IPS-20b (cell line): ENCODE data around the gene FTO.
"Not testable (repeated sequence)": the region's sequence is repeated elsewhere in the genome, so short reads cannot be mapped to it uniquely, and the experiment has no call there.

ENCODE experiments used
- H3K27ac ChIP-seq: one replicate; pipeline ENCODE4 v1.5.1; 2013; ENCODE audit warnings: low read length
- H3K27me3 ChIP-seq: 2 replicates; pipeline ENCODE4 v1.6.1; 2013; ENCODE audit warnings: mild to moderate bottlenecking, low read length, inconsistent platforms; ENCODE audit not compliant: insufficient read depth
- H3K36me3 ChIP-seq: 2 replicates; pipeline ENCODE4 v1.6.1; 2013; ENCODE audit warnings: low read depth, mild to moderate bottlenecking, inconsistent platforms, low read length, moderate library complexity; ENCODE audit not compliant: insufficient read depth
- H3K4me1 ChIP-seq: 2 replicates; pipeline ENCODE4 v1.6.1; 2013; ENCODE audit warnings: mild to moderate bottlenecking, control low read depth, inconsistent platforms, low read length, moderate library complexity; ENCODE audit not compliant: insufficient read depth
- H3K4me3 ChIP-seq: 2 replicates; pipeline ENCODE4 v1.5.1; 2013; ENCODE audit warnings: mild to moderate bottlenecking, low read length, inconsistent platforms
- H3K9ac ChIP-seq: 2 replicates; pipeline ENCODE4 v1.6.1; 2013; ENCODE audit warnings: low read depth, mild to moderate bottlenecking, inconsistent platforms, low read length, moderate library complexity
- H3K9me3 ChIP-seq: 2 replicates; pipeline ENCODE4 v1.6.1; 2013; ENCODE audit warnings: mild to moderate bottlenecking, low read depth, low read length, inconsistent platforms; ENCODE audit not compliant: insufficient read depth

The FTO gene

GRCh38 chr16:53836142-53836541 is 132.2 kb downstream of the FTO start:
- Histone ChIP-seq H3K27me3 (no peaks in the 10 kb centered on the region), H3K9me3 (no peaks in the 10 kb centered on the region), H3K9ac (no peak overlapping the region), H3K4me1 (no peaks in the 10 kb centered on the region), H3K4me3 (no peak overlapping the region), H3K36me3 (no peaks in the 10 kb centered on the region), H3K27ac (no peak overlapping the region)

- Histone ChIP-seq H3K27ac (no peak overlapping the region), H3K27me3 (no peaks in the 10 kb centered on the region), H3K4me3 (no peak overlapping the region), H3K9me3 (no peaks in the 10 kb centered on the region), H3K9ac (no peak overlapping the region), H3K4me1 (no peaks in the 10 kb centered on the region), H3K36me3 (no peaks in the 10 kb centered on the region)
Observed at GRCh38 chr16:53836680-53837079, 132.7 kb downstream of the FTO start.

GRCh38 chr16:53837426-53837825 is 133.5 kb downstream of the FTO start:
- H3K4me1 ChIP-seq: no peaks in the 10 kb centered on the region
- no peaks in the 10 kb centered on the region for H3K36me3 ChIP-seq
- H3K4me3 ChIP-seq: no peak overlapping the region
- H3K9me3 ChIP-seq: no peaks in the 10 kb centered on the region
- no peak overlapping the region for H3K9ac ChIP-seq
- no peaks in the 10 kb centered on the region for H3K27me3 ChIP-seq
- no peak overlapping the region for H3K27ac ChIP-seq

GRCh38 chr16:53839150-53839549 is 135.2 kb downstream of the FTO start:
- H3K9me3 ChIP-seq: no peaks in the 10 kb centered on the region
- H3K4me3 ChIP-seq: no peak overlapping the region
- no peaks in the 10 kb centered on the region for H3K27me3 ChIP-seq
- H3K4me1 ChIP-seq: no peaks in the 10 kb centered on the region
- H3K9ac ChIP-seq: no peak overlapping the region
- H3K36me3 ChIP-seq: no peaks in the 10 kb centered on the region
- H3K27ac ChIP-seq: no peak overlapping the region

GRCh38 chr16:53840456-53840855 is 136.5 kb downstream of the FTO start:
- H3K9ac ChIP-seq: no peak overlapping the region
- H3K36me3 ChIP-seq: no peaks in the 10 kb centered on the region
- H3K27ac ChIP-seq: no peak overlapping the region
- H3K9me3 ChIP-seq: no peaks in the 10 kb centered on the region
- H3K4me1 ChIP-seq: no peaks in the 10 kb centered on the region
- no peak overlapping the region for H3K4me3 ChIP-seq
- no peaks in the 10 kb centered on the region for H3K27me3 ChIP-seq

- Histone ChIP-seq H3K4me1 (no peaks in the 10 kb centered on the region), H3K27me3 (no peaks in the 10 kb centered on the region), H3K36me3 (no peaks in the 10 kb centered on the region), H3K9me3 (no peaks in the 10 kb centered on the region), H3K27ac (no peak overlapping the region), H3K9ac (no peak overlapping the region), H3K4me3 (no peak overlapping the region)
Observed at GRCh38 chr16:53841884-53842283, 137.9 kb downstream of the FTO start.

GRCh38 chr16:53843084-53843483 is 139.1 kb downstream of the FTO start:
- Histone ChIP-seq H3K9ac (no peak overlapping the region), H3K36me3 (no peaks in the 10 kb centered on the region), H3K4me1 (peaks cover under 1% of the 10 kb centered on the region; the same call in 1 of the 2 replicates), H3K9me3 (no peaks in the 10 kb centered on the region), H3K4me3 (no peak overlapping the region), H3K27me3 (no peaks in the 10 kb centered on the region), H3K27ac (no peak overlapping the region)

GRCh38 chr16:53844804-53845203 is 140.8 kb downstream of the FTO start:
- no peak overlapping the region for H3K4me3 ChIP-seq
- H3K27me3 ChIP-seq: no peaks in the 10 kb centered on the region
- no peak overlapping the region for H3K9ac ChIP-seq
- no peak overlapping the region for H3K27ac ChIP-seq
- H3K9me3 ChIP-seq: no peaks in the 10 kb centered on the region
- no peaks in the 10 kb centered on the region for H3K36me3 ChIP-seq
- H3K4me1 ChIP-seq: peaks cover 6% of the 10 kb centered on the region; the same call in 1 of the 2 replicates

GRCh38 chr16:53846549-53846948 is 142.6 kb downstream of the FTO start:
- H3K4me1 ChIP-seq, H3K4me3 ChIP-seq, H3K9me3 ChIP-seq, H3K36me3 ChIP-seq, H3K9ac ChIP-seq, H3K27ac ChIP-seq, H3K27me3 ChIP-seq: not testable (repeated sequence)

- Histone ChIP-seq H3K4me1 (peaks cover 6% of the 10 kb centered on the region; the same call in 1 of the 2 replicates), H3K9me3 (no peaks in the 10 kb centered on the region), H3K9ac (no peak overlapping the region), H3K27ac (no peak overlapping the region), H3K4me3 (no peak overlapping the region), H3K27me3 (no peaks in the 10 kb centered on the region), H3K36me3 (no peaks in the 10 kb centered on the region)
Observed at GRCh38 chr16:53846971-53847370, 143.0 kb downstream of the FTO start.

- Histone ChIP-seq H3K4me1 (peaks cover 6% of the 10 kb centered on the region; the same call in 1 of the 2 replicates), H3K9me3 (no peaks in the 10 kb centered on the region), H3K27me3 (no peaks in the 10 kb centered on the region), H3K4me3 (no peak overlapping the region), H3K9ac (no peak overlapping the region), H3K27ac (no peak overlapping the region), H3K36me3 (no peaks in the 10 kb centered on the region)
Observed at GRCh38 chr16:53848277-53848942, 144.5 kb downstream of the FTO start.

- Histone ChIP-seq H3K9ac (no peak overlapping the region), H3K27me3 (no peaks in the 10 kb centered on the region), H3K4me3 (no peak overlapping the region), H3K9me3 (no peaks in the 10 kb centered on the region), H3K4me1 (peaks cover 6% of the 10 kb centered on the region; the same call in 1 of the 2 replicates), H3K36me3 (no peaks in the 10 kb centered on the region), H3K27ac (no peak overlapping the region)
Observed at GRCh38 chr16:53848950-53849349, 145.0 kb downstream of the FTO start.
